Left hindlimb (tissue), 1 donor: ENCODE data around the gene SHB.

Experiments used
- DNase-seq: peaks from one replicate; pipeline ENCODE4 v3.0.0-alpha.2; 2018

Gene SHB

DNA sequence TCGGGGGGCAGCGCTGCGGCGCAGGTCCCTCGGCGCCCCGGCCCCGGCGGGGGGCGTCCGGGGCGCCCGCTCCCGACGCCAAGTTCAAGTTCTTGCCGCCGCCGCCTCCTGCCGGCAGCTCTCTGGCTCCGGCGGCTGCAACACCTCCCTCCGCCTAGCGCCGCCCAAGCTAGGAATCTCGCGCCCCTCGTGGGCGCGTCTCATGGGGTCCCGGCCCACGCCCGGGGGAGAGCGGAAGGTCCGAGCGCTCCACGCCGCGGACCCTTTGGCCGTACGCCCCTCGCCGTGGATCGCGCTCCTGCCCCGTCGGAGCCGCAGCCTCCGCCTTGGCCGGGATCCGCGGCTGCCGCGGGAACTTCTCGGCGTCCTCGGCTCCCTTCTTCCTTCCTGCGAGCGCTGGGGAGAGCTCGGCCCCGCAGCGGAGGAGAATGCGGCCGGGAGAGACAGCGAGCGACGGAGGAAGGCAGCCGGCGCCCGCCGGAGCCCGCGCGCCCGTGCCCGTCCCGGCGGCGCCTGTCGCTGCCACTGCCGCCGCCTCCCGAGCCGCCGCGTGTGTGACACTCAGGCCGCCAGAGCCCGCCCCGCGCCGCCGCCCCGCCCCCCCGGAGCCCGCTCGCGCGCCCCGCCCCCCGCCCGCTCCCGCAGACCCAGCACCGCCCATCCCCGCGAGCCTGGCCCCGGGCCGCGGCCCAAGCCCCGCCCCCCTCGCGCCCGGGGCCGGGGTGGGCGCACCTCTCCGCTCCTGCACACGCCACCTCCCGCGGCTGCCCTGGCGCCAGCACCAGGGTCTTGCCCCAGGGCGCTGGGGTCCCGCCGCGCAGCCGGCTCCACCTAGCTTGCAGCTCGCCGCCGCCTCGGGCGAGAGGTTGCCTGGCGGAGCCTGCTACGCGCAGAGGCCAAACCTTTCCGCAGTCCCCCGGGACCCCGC is at the start of gene SHB:
TSS of gene SHB (minus strand) at position 527 of the 928 bp plus-strand sequence. CDS start 582 bp downstream, outside the sequence.
- peak; percentile 89 for DNase-seq

DNA sequence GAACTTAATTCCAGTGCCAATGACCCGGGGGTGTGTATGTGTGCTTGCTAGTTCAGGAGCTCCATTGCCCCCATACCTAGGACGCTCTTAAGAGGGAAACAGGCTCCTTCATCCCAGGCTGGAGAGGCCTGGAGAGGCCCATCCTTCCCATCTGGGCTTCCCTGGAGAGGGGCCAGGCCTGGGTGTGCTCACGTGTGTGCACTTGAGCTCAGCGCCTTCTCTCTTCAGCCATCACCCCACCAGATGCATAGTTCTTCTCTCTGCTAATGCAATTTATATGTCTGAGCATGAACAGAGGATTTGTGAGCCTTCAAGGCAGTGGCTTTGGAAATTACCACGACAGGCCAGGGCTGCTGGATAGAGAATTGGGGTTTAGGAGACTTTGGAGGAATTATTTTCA is 48.6 kb upstream of the SHB start:
- no peak for DNase-seq

DNA sequence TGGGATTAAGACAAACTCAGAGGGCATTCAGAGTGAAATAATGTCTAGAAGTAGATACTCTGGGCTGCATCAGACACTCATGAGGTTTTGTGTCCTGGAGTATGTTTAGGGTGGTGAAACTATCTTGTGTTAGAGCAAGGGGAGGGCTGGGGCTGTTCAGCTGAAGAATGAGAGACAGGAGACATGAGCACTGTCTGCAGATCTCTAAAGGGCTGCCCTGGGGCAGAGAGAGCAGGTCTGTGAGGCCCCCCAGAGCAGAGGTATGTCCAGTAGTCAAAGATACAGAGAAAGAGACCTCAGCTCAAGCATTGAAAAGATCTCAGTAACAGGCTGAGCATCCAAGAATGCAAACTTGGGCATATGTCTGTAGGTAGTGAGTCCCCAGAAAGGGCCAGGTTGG is 45.9 kb upstream of the SHB start:
- DNase-seq: no peak

GRCh38 chr9:38112456-38112855 is 43.4 kb upstream of the SHB start:
- DNase-seq: no peak

DNA sequence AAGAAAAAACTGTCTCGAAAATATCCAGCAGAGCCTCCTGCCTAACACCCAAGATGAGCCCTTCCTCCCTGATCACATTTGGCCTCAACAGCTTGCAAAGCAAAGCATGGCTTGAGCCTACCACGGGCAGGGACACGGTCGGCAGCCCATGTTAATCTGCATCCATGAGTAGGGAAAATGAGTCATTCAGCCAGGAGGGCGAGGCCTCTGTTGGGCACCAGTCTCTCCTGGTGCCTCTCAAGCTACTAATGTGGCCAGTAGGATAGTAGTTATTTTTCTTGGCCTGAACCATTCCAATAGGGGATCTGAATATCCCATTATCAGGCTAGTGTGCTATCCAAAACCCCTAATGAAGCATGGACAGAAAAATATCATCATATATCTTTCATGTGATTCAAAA is 43.0 kb upstream of the SHB start:
- DNase-seq: no peak

DNA sequence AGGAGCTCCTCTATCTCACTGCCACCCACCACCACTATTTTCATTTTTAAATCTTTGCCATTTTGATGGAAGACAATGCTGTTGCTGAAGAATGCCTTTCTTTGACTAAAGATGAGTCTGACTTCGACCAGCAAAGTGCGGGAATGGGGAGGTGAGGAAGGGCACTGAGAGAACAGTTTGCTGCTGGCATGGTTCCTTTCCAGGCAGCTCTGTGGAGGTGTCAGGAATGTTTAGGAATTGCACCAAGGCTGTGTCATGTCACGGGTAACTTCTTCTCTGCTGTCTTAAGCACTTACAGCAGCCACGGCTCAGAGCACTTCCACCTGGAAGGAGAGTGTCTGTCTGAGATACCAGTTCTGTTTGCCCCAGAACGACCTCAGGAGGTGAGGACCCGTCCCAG is 41.4 kb upstream of the SHB start:
- no peak for DNase-seq

- DNase-seq: no peak
These were observed 40.6 kb upstream of the SHB start for GRCh38 chr9:38109601-38110000.

GRCh38 chr9:38108326-38108725 is 39.3 kb upstream of the SHB start:
- no peak for DNase-seq

- DNase-seq: no peak
These were observed 38.8 kb upstream of the SHB start for GRCh38 chr9:38107811-38108304.

DNA sequence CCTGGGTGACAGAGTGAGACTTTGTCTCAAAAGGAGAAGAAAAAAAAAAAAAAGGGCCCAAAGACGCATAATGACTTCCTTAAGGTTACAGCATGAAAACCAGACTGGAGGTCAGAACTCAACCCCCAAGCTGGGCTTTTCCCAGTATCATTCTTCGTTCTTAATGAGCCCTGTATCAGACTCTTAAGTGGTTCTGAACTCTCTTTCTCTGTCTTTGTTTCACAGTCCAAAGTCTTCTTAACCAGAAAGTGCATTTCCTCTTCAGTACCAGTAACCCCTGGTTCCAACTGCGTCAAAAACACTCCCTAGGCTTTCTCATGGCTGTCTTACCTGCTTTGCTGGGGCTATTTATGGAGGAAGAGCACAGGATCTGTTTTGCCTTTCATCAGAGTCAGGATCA is 38.4 kb upstream of the SHB start:
- no peak for DNase-seq

- no peak for DNase-seq
These were observed 37.5 kb upstream of the SHB start for GRCh38 chr9:38106488-38106887.

GRCh38 chr9:38103340-38103739 is 34.3 kb upstream of the SHB start:
- no peak for DNase-seq

DNA sequence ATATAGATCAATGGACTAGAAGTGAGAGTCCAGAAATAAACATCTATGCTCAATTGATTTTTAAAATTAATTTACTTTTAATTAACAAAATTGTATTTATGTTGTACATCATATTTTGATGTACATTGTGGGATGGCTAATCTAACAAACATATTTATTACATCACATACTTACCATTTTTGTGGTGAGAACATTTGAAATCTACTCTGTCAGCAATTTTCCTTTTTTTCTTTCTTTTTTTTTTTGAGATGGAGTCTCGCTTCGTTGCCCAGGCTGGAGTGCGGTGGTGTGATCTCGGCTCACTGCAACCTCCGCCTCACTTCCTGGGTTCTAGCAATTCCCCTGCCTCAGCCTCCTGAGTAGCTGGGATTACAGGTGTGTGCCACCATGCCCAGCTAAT is 32.4 kb upstream of the SHB start:
- no peak for DNase-seq

GRCh38 chr9:38096238-38096805 is 27.3 kb upstream of the SHB start:
- DNase-seq: no peak

DNA sequence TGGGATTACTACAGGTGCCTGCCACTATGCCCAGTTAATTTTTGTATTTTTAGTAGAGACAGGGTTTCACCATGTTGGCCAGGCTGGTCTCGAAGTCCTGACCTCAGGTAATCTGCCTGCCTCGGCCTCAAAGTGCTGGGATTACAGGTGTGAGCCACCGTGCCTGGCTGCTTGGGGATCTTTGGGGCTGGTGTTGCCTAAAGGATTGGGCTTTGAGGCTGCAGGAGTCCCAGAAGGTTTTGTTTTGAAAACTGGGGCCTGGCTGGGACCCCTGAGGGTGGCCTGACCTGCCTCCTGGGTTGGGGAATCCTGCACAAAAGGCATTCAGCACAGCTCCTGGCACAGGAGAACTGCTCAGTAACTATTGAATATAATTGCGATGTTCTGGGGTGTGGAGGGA is 25.1 kb upstream of the SHB start:
- no peak for DNase-seq

DNA sequence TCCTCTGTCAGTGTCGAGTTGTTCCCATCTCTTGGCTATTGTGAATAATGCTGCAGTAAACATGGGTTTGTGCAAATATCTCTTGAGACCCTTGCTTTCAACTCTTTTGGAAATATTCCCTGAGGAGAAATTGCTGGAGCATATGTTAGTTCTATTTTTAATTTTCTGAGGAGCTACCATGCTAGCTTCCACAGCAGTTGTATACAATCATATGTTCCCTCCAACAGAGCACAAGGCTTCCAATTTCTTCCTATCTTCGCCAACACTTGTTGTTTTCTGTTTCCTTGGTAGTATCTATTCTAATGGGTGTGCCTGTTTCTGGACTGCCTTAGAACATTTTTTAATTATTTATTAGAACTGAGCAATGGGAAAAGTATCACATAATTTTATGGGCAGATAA is 23.6 kb upstream of the SHB start:
- DNase-seq: no peak

GRCh38 chr9:38092200-38092524 is 23.1 kb upstream of the SHB start:
- DNase-seq: no peak

GRCh38 chr9:38091310-38092199 is 22.5 kb upstream of the SHB start:
- DNase-seq: no peak

GRCh38 chr9:38090170-38090569 is 21.1 kb upstream of the SHB start:
- DNase-seq: no peak

- DNase-seq: no peak
These were observed 20.5 kb upstream of the SHB start for GRCh38 chr9:38089387-38090165.

- DNase-seq: peak; percentile 65
These were observed 19.2 kb upstream of the SHB start for GRCh38 chr9:38088006-38088925.

DNA sequence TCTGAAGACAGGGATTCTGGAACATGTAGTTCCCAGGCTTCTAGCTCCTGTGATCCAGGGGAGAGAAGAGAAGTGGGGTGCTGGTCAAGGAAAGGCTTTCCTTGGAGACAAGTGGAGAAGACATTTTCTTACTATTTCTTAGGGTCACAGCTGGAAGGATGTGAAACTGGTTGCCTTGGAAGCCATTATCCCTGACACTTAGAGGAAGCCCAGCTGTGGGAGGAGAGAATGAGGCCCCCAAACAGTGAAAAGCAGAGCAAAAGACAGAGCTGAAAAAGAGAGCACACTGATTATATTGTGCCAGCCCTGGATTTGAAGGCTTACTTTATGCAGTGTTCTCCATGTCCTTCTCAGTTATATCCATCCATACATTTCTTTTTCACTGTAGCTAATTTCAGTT is 17.5 kb upstream of the SHB start:
- DNase-seq: no peak
